HG03135 (cell line): ENCODE data around the gene BZW2.
"Not testable (repeated sequence)": the region's sequence is repeated elsewhere in the genome, so short reads cannot be mapped to it uniquely, and the experiment has no call there.

Experiments used
- ATAC-seq: cut with Tn5 transposase; IDR thresholded peaks from one replicate; pipeline ENCODE4 v1.9.1; 2021; ENCODE audit warnings: mild to moderate bottlenecking, moderate library complexity; ENCODE audit not compliant: unreplicated experiment

The BZW2 gene

DNA sequence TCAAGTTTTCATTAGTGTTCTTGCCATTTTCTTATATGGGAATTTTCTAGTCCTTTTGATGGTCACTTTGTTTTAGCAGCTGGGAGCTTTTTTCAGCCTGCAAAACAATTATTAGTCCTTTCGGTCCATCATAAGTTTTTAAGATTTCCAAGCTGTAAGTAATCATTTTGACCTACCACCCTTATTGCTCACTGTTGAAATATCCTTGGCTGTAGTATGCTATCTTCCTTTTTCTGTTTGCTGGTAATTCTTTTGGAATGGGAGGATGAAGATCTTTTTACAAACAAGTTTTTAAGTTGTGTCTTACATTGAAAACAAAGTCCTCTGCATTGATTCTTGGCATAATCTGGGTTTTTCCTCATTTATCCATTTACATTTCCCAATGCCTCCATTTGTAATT is 24.0 kb downstream of the BZW2 start:
- ATAC-seq: no peak

DNA sequence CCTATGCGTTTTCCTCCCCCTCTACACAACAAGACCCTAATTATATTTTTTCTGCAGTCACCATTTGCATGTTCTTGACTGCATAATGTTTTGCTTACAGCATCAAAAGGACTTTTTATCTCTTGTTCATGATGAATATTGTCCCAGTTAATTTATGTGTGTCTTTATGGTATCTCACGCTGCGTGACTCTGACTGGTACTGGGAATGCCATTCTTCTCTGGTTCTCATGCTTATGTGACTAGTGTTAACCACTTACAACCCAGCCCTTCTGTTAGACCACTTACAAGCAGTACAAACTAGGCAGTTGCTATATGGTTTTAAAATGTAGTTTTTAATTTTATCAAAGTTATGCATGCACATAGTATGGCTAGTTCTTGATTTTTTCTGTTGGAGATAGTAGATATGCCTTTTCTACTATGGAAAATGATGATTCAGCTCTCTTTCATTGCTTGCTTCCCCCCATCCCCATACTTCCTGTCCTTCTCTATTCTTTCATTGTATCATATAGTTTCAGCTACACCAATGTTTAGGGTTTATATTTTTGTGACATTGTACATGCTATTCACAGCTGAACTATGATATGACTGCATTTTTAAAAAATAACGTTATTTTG is 24.9 kb downstream of the BZW2 start:
- no peak for ATAC-seq

DNA sequence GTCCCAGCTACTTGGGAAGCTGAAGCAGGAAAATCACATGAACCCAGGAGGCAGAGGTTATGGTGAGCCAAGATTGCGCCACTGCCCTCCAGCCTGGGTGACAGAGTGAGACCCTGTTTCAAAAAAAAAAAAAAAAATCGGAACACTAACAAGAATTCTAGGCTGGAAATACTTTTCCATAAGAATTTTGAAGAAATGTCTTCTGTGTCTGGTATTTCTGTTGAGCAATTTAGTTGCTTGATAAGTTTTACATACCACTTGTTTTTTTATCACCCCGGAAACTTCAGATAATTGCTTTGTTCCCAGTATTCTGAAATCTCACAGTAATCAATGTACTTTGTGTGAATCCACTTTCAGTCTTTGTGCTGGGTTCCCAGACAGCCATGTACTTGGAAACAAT is 25.8 kb downstream of the BZW2 start:
- ATAC-seq: no peak

DNA sequence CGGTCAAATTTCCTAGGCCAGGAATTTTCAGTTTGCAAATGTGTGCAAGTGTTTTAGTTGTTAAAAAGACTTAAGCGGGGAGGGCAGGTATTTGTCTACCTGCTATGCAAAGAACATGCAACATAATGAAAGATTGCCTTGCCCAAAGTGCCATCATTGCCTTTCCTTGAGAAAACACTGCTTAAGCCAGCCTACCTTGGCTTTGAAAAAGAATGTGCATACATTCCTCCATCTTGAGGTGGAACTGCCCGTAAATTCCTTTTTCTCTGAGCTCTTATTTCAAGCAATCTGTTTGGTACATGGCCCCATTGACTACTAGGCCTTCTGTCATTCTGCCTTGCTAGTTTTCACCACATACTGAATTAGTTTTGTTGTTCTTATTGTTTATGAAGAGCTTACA is 29.3 kb downstream of the BZW2 start:
- no peak for ATAC-seq

DNA sequence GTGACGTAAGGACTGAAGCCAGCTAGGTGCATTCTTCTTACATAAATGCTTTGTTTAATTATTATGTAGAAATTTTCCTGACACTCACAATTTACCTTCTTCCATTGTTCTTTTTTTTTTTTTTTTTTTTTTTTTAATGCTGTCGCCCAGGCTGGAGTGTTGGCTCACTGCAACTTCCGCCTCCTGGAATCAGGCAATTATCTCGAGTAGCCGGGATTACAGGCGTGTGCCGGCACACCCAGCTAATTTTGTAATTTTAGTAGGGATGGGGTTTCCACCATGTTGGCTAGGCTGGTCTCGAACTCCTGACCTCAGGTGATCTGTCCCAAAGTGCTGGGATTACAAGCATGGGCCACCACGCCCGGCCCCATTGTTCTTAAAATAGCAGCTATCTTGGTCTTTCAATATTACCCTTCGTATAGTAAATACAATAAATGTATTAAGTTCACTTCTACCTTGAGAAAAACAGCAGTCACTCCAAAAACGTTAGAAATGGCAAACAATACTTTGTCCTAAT is 32.1 kb downstream of the BZW2 start:
- ATAC-seq: no peak

DNA sequence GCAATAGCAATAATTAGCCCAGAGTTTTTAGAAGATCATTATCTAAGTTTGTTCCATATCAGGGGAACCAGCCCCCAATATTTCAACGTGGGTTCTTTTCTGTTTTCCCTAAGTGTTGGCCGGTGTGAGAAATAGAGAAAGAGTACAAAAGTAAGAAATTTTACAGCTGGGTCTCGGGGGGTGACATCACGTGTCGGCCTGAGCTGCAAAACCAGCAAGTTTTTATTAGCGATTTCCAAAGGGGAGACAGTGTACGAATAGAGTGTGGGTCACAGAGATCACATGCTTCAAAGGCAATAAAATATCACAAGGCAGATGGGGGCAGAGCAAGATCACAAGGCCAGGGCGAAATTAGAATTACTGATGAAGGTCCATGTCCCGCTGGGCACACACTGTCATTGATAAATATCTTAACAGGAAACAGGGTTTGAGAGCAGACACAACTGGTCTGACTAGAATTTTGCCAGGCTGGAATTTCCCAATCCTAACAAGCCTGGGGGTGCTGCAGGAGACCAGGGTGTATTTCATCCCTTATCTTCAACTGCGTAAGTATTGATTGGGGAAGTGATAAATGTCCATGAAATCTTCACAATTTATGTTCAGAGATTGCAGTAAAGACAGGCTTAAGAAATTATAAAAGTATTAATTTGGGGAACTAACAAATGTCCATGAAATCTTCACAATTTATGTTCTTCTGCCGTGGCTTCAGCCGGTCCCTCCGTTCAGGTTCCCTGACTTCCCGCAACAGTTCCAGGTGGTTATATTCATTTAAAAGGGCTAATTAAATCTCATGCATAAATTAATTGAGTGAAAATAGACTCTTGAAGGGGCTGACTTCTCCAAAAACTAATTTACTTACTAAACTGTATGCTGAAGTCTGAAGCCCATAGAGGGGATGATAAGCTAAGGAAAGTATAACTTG is 32.9 kb downstream of the BZW2 start:
- ATAC-seq: not testable (repeated sequence)

DNA sequence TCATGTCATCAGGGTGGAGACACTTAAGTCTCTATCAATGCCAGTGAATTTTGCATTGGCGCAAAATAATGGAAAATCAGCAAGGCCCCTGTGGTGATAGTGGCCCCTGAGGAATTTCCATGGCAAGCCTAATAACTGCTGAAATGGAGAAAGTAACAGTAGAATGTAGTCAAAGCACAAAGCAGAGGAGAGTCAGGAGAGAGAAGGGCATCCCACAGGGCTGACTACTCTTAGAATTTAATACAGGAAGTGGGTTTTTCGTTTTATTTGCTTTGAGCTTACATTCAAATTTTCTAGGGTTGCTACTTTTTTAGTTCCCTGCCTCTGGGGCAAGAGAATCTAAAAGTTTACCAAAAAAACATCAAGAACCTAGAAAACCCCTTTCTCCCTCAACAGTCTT is 39.0 kb downstream of the BZW2 start:
- ATAC-seq: no peak

DNA sequence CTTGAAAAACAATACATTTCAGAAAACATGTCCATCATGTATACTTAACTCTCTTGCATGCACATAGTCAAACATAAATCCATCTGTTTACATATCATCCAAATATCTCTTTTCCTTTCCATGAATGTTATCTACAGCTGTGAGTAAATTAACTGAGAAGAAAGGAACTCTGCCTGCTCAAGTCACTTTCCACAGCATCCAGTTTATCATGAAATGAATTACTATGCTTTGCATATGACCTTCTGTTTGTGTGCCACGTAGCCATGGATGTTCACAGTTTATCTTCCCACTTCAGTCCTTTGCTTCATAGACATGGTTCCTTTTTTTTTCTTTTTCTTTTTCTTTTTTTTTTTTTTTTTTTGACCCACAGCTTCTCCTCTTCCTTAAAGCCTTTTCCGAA is 39.6 kb downstream of the BZW2 start:
- no peak for ATAC-seq

DNA sequence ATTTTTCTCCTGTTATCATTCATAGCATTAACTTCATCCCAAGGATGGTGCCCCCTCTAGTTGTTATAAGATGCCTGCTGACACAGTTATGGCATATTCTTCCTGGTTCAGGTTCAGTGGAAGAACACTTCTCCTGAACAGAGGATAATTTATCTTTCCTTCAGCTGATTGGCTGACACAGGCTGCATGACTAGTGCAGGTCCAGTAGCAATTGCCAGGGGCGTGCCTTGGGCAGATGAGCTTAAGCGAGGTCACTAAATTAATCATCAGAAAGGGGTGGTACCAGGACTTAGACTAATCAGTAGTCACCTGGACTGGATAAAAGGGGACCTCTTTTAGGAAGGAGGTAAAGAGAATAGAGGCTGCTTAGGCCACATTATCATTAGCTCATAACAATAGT is 42.3 kb downstream of the BZW2 start:
- ATAC-seq: no peak

DNA sequence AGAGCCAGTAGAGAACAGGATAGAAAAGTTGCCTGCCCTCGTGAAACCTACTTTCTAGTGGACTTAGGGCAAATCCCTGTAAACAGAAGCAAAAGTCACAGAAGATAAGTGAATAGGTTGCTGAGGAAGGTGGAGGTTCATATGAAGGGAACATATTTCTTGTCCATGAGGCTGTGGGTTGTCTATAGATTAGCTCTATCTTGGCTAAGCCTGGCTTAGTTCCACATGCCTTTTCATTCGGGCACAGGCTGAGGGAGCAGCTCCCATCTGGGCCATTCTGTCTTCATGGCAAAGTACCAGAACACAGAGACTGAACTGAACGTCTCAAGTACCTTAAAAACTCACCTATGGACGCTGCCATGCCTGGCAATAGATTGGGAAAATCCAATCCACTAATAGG is 45.3 kb downstream of the BZW2 start:
- ATAC-seq: no peak

DNA sequence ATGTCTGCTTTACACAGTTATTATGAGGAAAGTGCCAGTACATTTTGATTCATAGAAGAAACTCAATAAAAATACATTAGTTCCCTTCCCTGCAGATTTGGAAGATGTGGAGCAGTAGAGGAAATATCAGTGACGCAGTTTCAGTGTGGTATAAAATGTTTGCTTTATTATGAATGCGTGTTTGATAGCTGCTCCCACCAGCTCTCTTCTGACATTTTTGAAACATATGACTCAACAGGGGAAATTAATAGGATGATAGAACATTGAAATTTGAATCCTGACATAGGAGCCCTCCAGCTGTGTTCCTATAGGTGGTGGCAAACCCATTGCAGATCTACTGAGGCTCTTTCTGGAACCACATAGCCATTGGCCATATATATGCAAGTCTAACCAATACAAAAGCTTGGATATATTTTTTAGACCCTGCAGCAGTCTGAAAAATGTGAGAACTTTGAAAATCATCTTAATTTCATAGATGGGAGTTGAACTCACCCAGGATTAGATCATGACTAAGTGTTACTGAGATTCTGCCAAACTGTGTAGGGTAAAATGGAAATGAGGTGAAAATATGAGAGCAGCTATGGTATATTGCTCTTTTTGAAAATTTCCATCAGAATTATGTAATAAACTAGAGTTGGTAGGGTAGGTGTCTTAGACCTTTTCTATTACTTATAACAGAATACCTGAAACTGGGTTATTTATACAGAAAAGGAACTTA is 47.8 kb downstream of the BZW2 start:
- ATAC-seq: no peak

DNA sequence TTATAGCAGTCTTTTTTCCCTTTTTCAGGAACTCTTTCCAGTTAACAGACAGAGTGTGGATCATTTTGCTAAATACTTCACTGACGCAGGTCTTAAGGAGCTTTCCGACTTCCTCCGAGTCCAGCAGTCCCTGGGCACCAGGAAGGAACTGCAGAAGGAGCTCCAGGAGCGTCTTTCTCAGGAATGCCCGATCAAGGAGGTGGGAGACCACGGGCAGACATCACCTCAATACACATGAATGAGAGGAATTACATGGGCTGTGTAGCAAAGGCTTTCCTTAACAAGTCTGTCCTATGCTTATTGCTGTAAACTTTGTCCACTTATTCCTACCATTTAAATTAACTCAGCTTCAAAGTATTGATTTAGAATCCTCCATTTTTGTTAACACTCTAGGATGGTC is 48.8 kb downstream of the BZW2 start:
- ATAC-seq: no peak

DNA sequence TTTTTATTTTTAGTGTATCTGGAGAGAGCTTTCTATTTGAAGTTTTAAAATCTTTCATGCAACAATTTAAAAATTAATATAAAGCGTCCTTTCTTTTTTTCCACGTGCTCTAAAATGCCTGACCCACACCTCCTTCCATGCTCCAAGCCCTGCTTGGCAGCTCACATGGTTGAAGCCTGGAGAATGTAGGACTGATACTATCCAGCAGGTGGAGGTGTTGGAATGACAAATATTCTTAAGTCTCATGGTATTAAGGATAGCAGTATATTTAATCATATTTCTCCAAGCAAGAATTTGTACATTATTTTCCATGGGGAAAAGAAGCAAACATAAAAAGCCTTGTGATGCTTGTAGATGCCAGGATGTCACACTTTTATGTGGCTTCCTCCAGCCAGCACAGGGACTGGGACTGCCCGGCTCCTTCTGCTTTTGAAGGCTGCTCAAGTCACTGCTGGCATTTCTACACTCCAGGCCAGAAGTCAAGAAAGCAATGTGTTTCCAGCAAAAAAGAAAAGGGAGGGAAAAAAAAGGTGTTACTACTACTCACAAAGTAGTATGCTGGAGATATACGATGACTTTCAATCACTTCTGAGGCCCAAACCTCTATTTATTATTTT is 49.7 kb downstream of the BZW2 start:
- ATAC-seq: no peak

DNA sequence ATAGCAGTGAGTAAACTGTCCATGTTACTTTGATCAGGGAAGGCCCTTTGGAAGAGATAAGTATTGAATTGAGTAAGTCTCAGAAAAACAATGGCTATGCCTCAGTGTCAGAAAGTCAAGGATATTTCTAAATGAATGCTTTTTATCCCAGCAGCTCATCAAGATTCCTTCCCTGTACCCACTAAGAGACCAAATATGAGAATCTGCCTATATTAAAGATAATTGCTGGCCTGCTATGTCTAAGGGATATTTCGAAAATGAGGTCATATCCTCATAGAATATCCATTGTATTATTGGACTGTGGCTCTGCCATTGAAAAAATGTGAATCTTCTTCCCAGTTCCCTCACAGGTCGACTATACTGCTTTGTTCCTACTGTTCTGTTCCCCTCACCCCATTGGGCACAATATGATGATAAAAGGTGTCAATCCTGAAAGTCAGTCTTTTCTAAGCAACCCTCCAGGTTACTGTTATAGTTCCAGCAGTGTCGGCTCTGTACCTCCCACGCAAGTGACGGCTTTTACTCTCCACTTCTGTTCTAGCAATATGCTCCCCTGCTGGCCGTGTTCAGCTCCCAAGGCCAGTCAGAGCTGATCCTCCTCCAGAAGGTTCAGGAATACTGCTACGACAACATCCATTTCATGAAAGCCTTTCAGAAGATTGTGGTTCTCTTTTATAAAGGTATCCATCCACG is 51.7 kb downstream of the BZW2 start:
- no peak for ATAC-seq

DNA sequence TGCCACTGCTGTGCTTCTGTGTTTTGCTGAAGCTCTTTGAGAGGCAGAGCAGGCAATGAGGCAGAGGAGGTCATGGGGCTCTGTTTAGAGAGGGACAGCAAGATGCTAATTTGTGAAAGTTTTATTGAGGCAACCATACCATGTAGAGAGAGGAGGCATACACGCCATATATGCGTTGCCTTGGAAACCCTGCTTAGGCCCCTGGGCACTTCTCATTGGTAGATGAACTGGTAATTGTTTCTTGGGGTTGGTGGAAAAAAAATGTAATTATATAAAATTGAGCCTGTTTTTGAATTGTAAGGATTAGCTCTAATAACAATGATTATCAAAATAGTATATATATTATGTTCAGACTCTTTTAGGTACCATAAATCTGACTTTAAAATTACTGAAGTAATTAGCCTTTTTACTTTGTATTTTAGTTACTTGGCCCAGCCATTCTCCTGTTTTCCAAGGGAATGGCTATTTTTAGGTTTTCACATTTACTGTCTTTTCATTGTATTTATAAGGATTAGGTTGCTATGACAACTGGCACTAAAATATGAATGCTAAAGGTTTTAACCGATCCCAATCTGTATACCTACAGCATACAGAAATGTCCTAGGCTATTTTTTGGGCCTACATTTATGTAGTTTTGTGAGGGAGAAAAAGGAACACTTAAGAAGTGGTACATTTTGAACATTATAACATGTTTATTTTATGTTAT is 52.4 kb downstream of the BZW2 start:
- ATAC-seq: no peak

DNA sequence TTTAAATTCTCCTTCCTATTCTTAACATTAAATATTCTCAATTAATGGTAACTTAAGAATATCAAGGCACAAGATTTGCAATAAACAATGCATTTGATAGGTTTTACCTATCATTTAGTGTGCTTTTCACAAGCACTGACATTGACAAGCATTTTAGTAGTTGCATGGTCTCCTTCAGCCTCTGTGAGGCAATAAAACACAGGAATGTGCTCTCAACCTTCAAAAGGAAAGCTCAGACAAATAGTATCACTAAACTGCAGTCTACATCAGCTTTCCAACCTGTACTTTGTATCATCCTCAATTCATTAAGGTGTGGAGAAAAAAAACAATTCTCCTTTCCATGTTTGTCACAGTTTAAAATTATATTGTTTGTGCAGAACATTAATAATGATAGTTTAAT is 56.5 kb downstream of the BZW2 start:
- ATAC-seq: no peak

DNA sequence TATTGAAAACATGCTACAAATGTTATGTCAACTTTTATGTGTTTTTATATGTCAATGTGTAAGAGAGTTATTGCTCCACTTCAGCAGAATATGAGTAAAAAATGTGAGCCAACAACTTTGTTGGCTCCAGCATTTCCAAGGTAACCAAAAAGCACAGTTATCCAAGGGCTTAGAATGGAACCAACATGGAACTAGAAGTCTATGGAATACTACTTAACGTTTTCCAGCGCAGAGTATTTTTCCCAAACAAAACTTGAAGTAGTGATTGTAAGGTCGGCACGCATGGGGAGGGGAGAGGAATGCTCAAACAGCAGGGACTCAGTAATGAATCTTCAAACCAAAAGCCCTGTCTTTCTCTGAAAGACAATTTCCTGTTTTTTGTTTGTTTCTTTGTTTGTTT is 62.5 kb downstream of the BZW2 start:
- ATAC-seq: no peak

DNA sequence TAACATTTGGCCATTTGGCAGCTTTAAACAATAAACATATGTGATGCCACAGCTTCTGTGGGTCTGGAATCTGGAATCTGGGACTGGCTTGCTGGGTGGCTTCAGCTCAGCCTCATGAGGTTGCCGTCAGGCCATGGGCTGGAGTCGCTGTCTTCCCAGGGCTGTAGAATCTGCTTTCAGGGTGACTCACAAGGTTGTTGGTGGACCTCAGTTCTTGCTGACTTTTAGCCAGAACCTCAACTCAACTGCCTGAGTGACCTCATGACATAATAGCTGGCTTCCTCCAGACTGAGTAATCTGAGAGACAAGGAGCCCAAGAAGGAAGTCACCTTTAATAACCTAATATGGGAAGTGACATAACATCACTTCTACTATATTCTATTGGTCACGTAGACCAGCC is 63.0 kb downstream of the BZW2 start:
- ATAC-seq: no peak

DNA sequence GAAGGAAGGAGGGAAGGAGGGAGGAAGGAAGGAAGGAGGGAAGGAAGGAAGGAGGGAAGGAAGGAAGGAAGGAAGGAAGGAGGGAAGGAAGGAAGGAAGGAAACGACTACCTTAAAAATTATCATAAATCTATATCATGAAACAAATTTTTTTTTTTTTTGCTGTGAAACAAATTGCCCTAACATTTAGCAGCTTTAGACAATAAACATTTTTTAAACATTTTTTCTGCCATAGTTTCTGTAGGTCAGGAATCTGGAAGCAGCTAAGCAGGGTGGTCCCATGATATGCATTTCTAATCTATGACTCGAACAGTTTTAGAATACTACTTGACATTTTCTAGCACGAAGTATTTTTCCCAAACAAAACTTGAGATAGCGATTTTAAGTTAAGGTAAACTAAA is 64.7 kb downstream of the BZW2 start:
- ATAC-seq: no peak

DNA sequence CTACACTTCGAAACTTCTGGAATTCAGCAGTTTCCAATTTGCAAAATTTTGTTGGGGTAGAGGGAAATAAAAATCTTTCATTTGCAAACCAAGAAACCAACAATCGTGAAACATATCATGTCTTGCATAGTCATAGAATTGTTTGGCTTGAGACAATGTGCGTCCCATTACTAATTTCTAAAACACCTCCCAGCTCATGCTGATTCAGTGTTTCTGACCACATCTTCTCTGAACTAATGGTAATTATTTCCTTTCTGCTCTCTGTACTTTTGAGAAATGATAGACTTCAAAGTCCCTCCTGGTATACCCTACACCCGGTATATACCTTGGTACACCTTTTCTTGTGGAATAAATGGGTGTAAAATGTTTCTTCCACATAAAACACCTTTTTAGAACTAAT is 65.7 kb downstream of the BZW2 start:
- no peak for ATAC-seq
